Liver (tissue), 9 donors: ENCODE measurements around the gene ADAMTS16. TPM values are rescaled to one million over a fixed set of nuclear protein-coding genes. Genes with fewer than 3 reads are reported as not detected.

Experiments
- DNase-seq: peaks from one replicate; pipeline ENCODE4 v3.0.0-alpha.2; 2017; ENCODE audit warnings: low spot score
- H3K27ac ChIP-seq, 2 donors: one replicate each; pipeline ENCODE4 v1.7.0; 2013; ENCODE audit warnings: inconsistent platforms in 2 of 2, low read length in 2 of 2, control low read depth in 1 of 2, low read depth in 1 of 2, mild to moderate bottlenecking in 1 of 2
- H3K27me3 ChIP-seq, 4 donors: one replicate each; pipeline versions ENCODE4 v1.6.1 to v1.7.0; 2013; ENCODE audit warnings: low read length in 3 of 4, inconsistent platforms in 1 of 4, mild to moderate bottlenecking in 1 of 4, moderate library complexity in 1 of 4; ENCODE audit not compliant: control insufficient read depth in 4 of 4, insufficient read depth in 4 of 4
- H3K36me3 ChIP-seq, 4 donors: one replicate each; pipeline versions ENCODE4 v1.6.1 to v1.7.0; 2013; ENCODE audit warnings: low read length in 3 of 4, mild to moderate bottlenecking in 3 of 4, low read depth in 1 of 4, moderate library complexity in 1 of 4; ENCODE audit not compliant: control insufficient read depth in 4 of 4, insufficient read depth in 3 of 4
- H3K4me1 ChIP-seq, 4 donors: one replicate each; pipeline versions ENCODE4 v1.6.1 to v1.7.0; 2013; ENCODE audit warnings: low read length in 3 of 4, mild to moderate bottlenecking in 3 of 4, moderate library complexity in 1 of 4; ENCODE audit not compliant: control insufficient read depth in 4 of 4, insufficient read depth in 4 of 4
- H3K4me3 ChIP-seq, 3 donors: one replicate each; pipeline versions ENCODE4 v1.6.1 to v1.7.0; 2013; ENCODE audit warnings: low read length in 3 of 3, control low read depth in 1 of 3, low read depth in 1 of 3, mild to moderate bottlenecking in 1 of 3
- H3K9ac ChIP-seq, 2 donors: one replicate each; pipeline ENCODE4 v1.7.0; 2013; ENCODE audit warnings: low read length in 2 of 2, mild to moderate bottlenecking in 2 of 2, moderate library complexity in 2 of 2, control low read depth in 1 of 2, low read depth in 1 of 2
- H3K9me3 ChIP-seq, 4 donors: one replicate each; pipeline versions ENCODE4 v1.6.1 to v1.7.0; 2013; ENCODE audit warnings: low read length in 3 of 4; ENCODE audit not compliant: control insufficient read depth in 4 of 4
- FOXA1 ChIP-seq: IDR thresholded peaks from 2 replicates; pipeline ENCODE4 v1.6.1; 2016; ENCODE audit warnings: antibody characterized with exemption
- HNF4A ChIP-seq, 2 donors: conservative IDR thresholded peaks; 2 replicates each; pipeline ENCODE4 v1.6.1; 2016; ENCODE audit warnings: antibody characterized with exemption in 2 of 2, mild to moderate bottlenecking in 2 of 2
- RXRA ChIP-seq, 2 donors: IDR thresholded peaks; 2 replicates each; pipeline ENCODE4 v1.6.1; 2017 to 2018; ENCODE audit warnings: antibody characterized with exemption in 2 of 2, mild to moderate bottlenecking in 1 of 2
- SP1 ChIP-seq: IDR thresholded peaks from 2 replicates; pipeline ENCODE4 v1.6.1; 2018; ENCODE audit warnings: antibody characterized with exemption, mild to moderate bottlenecking
- ZBTB33 ChIP-seq: IDR thresholded peaks from 2 replicates; pipeline ENCODE4 v1.6.1; 2016; ENCODE audit warnings: antibody characterized with exemption
- WGBS: extraction: QIAGEN DNeasy Blood & Tissue Kit; methylation state at CpG from one replicate; pipeline ENCODE4 v1.1.7; 2013; 5-methylcytosine and 5-hydroxymethylcytosine counted together
- polyA plus RNA-seq, 2 donors: library from polyadenylated mRNA; stranded (reverse) in 1 of 2; unstranded in 1 of 2; fragments of 200-250 nt in 1 of 2; fragments of >200 nt in 1 of 2; fragmentation: Nextera tagmentation in 1 of 2; extraction: Ambion mirVana in 1 of 2; gene quantifications; one replicate each; pipeline versions ENCODE4 v1.2.1 to v1.2.3, GENCODE V29; 2013 to 2015
- total RNA-seq, 2 donors: library from RNA; depleted of rRNA; stranded (reverse); fragments of >200 nt; gene quantifications; one replicate each; pipeline ENCODE4 v1.2.3, GENCODE V29; 2014
- TF ChIP-seq, protein P1 (sequence below): IDR thresholded peaks from 2 replicates; pipeline ENCODE4 v1.6.1; 2016; ENCODE audit warnings: antibody characterized with exemption
- TF ChIP-seq, protein P2 (sequence below): IDR thresholded peaks from 2 replicates; pipeline ENCODE4 v1.6.1; 2016; ENCODE audit warnings: antibody characterized with exemption, mild to moderate bottlenecking
- donor health status: healthy.
- donor health status: healthy.
- donor health status: healthy.
- donor health status: healthy.
- donor health status: healthy.

The ADAMTS16 gene
- total and polyA plus RNA-seq, 4 donors, result under 0.01 to 0.84 TPM; not detected in 2

GRCh38 chr5:5273976-5274375 is 133.8 kb downstream of the ADAMTS16 start:
- Histone ChIP-seq H3K9me3 (no peaks in the 10 kb centered on the region), H3K4me3 (no peak overlapping the region), H3K9ac (no peak overlapping the region), H3K36me3 (no peaks in the 10 kb centered on the region), H3K27ac (no peak overlapping the region), H3K27me3 (no peaks in the 10 kb centered on the region), H3K4me1 (peaks cover 0 to 3% (median 0%) of the 10 kb centered on the region in 4 donors)
- 94% methylated on average over 5 of the region's 5 CpGs for WGBS
- DNase-seq, result no peak
- TF ChIP-seq, protein P1, sequence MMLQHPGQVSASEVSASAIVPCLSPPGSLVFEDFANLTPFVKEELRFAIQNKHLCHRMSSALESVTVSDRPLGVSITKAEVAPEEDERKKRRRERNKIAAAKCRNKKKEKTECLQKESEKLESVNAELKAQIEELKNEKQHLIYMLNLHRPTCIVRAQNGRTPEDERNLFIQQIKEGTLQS, result no peak
- TF ChIP-seq RXRA (IDR thresholded peaks at IDR 0.05), result no peak
- TF ChIP-seq, protein P2, sequence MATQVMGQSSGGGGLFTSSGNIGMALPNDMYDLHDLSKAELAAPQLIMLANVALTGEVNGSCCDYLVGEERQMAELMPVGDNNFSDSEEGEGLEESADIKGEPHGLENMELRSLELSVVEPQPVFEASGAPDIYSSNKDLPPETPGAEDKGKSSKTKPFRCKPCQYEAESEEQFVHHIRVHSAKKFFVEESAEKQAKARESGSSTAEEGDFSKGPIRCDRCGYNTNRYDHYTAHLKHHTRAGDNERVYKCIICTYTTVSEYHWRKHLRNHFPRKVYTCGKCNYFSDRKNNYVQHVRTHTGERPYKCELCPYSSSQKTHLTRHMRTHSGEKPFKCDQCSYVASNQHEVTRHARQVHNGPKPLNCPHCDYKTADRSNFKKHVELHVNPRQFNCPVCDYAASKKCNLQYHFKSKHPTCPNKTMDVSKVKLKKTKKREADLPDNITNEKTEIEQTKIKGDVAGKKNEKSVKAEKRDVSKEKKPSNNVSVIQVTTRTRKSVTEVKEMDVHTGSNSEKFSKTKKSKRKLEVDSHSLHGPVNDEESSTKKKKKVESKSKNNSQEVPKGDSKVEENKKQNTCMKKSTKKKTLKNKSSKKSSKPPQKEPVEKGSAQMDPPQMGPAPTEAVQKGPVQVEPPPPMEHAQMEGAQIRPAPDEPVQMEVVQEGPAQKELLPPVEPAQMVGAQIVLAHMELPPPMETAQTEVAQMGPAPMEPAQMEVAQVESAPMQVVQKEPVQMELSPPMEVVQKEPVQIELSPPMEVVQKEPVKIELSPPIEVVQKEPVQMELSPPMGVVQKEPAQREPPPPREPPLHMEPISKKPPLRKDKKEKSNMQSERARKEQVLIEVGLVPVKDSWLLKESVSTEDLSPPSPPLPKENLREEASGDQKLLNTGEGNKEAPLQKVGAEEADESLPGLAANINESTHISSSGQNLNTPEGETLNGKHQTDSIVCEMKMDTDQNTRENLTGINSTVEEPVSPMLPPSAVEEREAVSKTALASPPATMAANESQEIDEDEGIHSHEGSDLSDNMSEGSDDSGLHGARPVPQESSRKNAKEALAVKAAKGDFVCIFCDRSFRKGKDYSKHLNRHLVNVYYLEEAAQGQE, result no peak
- no peak for TF ChIP-seq SP1
- no peak for TF ChIP-seq ZBTB33
- TF ChIP-seq HNF4A (conservative IDR thresholded peaks at IDR 0.05), result no peak

DNA sequence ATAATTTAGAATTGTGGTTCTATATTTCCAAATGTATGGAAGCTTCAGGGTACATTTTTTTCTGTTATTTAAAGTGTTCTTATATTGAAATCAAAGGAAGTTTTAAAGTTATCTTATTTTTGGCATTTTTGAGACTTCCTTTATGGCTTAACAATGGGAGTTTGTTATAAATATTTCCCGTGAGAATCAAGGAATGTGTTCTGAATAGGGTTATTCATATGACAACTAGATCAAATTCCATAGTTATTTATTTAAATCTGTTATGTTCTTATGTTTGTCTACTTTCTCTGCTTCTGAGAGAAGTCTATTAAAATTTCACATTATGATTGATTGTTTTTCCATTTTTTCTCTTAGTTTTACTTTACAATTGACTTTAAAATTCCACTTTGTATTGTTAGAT is 135.1 kb downstream of the ADAMTS16 start:
- no peak for TF ChIP-seq FOXA1
- TF ChIP-seq HNF4A (conservative IDR thresholded peaks at IDR 0.05), result no peak
- TF ChIP-seq, protein P2, result no peak
- TF ChIP-seq, protein P1, result no peak
- 72% methylated on average over 1 of the region's 1 CpG for WGBS
- peaks cover 0 to 3% (median 0%) of the 10 kb centered on the region in 4 donors for H3K4me1 ChIP-seq
- no peak overlapping the region for H3K27ac ChIP-seq
- H3K9ac ChIP-seq, result no peak overlapping the region
- DNase-seq, result no peak
- H3K27me3 ChIP-seq, result no peaks in the 10 kb centered on the region
- no peak overlapping the region for H3K4me3 ChIP-seq
- no peaks in the 10 kb centered on the region for H3K36me3 ChIP-seq
- H3K9me3 ChIP-seq, result no peaks in the 10 kb centered on the region
